Measurements from ENCODE around the gene AGPS. TPM values are rescaled to one million over a fixed set of nuclear protein-coding genes. Genes with fewer than 3 reads are reported as not detected.

AGPS gene
- total and polyA plus RNA-seq, 9 of the 15 experiments (the other 6 are each of a cell fraction or from before 2014, with no cell fraction given) = 15.5 to 211 (median 63.1) TPM

DNA sequence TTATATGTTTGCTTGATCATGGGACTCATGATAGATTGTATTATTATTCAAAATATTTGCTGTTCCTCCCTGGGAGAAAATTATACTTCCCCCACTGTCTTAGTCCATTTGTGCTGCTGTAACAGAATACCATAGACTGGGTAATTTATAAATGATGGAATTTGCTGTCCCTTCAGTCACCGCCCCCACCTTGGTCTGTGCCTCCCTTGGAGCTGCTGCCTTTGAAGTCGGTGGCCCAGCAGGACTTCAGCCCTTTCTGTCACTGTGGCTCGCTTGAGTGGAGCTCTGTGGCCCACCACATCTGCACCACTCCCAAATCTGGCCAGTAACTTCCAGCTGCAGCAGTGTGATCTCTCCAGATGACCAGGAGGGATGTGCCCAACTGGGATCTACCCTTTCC, 200.8 kb downstream of the AGPS start:
- Histone ChIP-seq H3K4me1 (replicated peaks in 1 of 2; ENCODE audit: control insufficient read depth in 2 of 2, insufficient read depth in 2 of 2, low read length in 2 of 2) (peaks cover 6 to 8% of the 10 kb centered on the region in 2 experiments; a peak in 2 of 5 replicates), H3K9ac (ENCODE audit: insufficient read depth in 1 of 2, low read depth in 2 of 2, low read length in 2 of 2) (peak overlapping the region in 1 of 2 experiments; percentile 54; a peak in 1 of 4 replicates), H3K79me2 (ENCODE audit: control insufficient read depth, insufficient read depth, low read length) (no peaks in the 10 kb centered on the region), H3K36me3 (ENCODE audit: control insufficient read depth, insufficient read depth, low read length) (no peaks in the 10 kb centered on the region), H3K27ac (ENCODE audit: extremely low read depth, low read depth, low read length) (no peak overlapping the region), H3K9me1 (ENCODE audit: control insufficient read depth, insufficient read depth, low read length) (no peaks in the 10 kb centered on the region), H2AFZ (ENCODE audit: low read depth, low read length) (peak overlapping the region; percentile 35), H3K9me3 (replicated peaks; ENCODE audit: control insufficient read depth, insufficient read depth, low read depth, low read length) (no peaks in the 10 kb centered on the region), H4K20me1 (replicated peaks; ENCODE audit: control insufficient read depth, insufficient read depth, low read length) (no peaks in the 10 kb centered on the region), H3K27me3 (ENCODE audit: control insufficient read depth in 2 of 2, insufficient read depth in 2 of 2, low read length in 2 of 2) (peaks cover 0 to 4% of the 10 kb centered on the region in 2 experiments; a peak in 1 of 5 replicates), H3K4me3 (no peak overlapping the region), H3K4me2 (ENCODE audit: insufficient read depth, low read length) (no peak overlapping the region)
- BruUV-seq (replicated peaks) = no TSS peak
- DNase-seq (ENCODE audit: extremely low read depth in 1 of 4, low spot score in 3 of 4) (peak in 1 of 4 experiments; percentile 24), FAIRE-seq (no peak), ATAC-seq (no peak)
- ChIA-PET POLR2A (interaction anchor here (1.1 to 1.5 kb wide), 2 partner anchors 9 to 20 kb away, joined by 3 to 6 read pairs; no protein-coding TSS in a partner anchor), CTCF (ENCODE audit: low intra/inter-chr PET ratio) (no interaction called here)
- in situ Hi-C loops (cut with MboI) = loop anchor here (10.0 kb wide), 1 partner anchor 429 kb away; no protein-coding TSS in a partner anchor
- intact Hi-C loops (cut with micrococcal nuclease) = no loop called here
- WGBS (ENCODE audit: insufficient coverage, low coverage, missing lambda C conversion rate) = 45% methylated on average over 3 of the region's 3 CpGs
- TF ChIP-seq, protein P1, sequence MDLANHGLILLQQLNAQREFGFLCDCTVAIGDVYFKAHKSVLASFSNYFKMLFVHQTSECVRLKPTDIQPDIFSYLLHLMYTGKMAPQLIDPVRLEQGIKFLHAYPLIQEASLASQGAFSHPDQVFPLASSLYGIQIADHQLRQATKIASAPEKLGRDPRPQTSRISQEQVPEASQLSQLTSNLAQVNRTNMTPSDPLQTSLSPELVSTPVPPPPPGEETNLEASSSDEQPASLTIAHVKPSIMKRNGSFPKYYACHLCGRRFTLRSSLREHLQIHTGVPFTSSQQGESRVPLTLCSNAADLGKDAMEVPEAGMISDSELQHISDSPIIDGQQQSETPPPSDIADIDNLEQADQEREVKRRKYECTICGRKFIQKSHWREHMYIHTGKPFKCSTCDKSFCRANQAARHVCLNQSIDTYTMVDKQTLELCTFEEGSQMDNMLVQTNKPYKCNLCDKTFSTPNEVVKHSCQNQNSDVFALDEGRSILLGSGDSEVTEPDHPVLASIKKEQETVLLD (IDR thresholded peaks at IDR 0.05) = no peak
- TF ChIP-seq, protein P2, sequence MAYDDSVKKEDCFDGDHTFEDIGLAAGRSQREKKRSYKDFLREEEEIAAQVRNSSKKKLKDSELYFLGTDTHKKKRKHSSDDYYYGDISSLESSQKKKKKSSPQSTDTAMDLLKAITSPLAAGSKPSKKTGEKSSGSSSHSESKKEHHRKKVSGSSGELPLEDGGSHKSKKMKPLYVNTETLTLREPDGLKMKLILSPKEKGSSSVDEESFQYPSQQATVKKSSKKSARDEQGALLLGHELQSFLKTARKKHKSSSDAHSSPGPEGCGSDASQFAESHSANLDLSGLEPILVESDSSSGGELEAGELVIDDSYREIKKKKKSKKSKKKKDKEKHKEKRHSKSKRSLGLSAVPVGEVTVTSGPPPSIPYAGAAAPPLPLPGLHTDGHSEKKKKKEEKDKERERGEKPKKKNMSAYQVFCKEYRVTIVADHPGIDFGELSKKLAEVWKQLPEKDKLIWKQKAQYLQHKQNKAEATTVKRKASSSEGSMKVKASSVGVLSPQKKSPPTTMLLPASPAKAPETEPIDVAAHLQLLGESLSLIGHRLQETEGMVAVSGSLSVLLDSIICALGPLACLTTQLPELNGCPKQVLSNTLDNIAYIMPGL (CRISPR knock-in tag; IDR thresholded peaks at IDR 0.05) = no peak
- TF ChIP-seq ZNF778 (CRISPR knock-in tag; IDR thresholded peaks at IDR 0.05) (no peak), KDM4B (IDR thresholded peaks at IDR 0.05; ENCODE audit: borderline replicate concordance in 2 of 2, low read depth in 1 of 2) (no peak), NR4A1 (CRISPR knock-in tag; IDR thresholded peaks at IDR 0.05) (no peak), NR4A1 (tag; IDR thresholded peaks at IDR 0.05) (no peak), TGIF2 (CRISPR knock-in tag; IDR thresholded peaks at IDR 0.05) (no peak), NFE2L1 (tag; IDR thresholded peaks at IDR 0.05; ENCODE audit: borderline replicate concordance, low read depth) (no peak), RAD51 (IDR thresholded peaks at IDR 0.05; ENCODE audit: borderline replicate concordance, low read depth) (no peak), GABPA (tag; conservative IDR thresholded peaks at IDR 0.05; ENCODE audit: low read depth) (no peak), BCOR (IDR thresholded peaks at IDR 0.05) (no peak), ZNF384 (IDR thresholded peaks at IDR 0.05; ENCODE audit: low read depth, low read length) (no peak), ZNF445 (CRISPR knock-in tag; IDR thresholded peaks at IDR 0.05; ENCODE audit: low read depth) (no peak), ILF3 (IDR thresholded peaks at IDR 0.05; ENCODE audit: borderline replicate concordance) (no peak), ZNF311 (CRISPR knock-in tag; IDR thresholded peaks at IDR 0.05) (no peak), RFX5 (IDR thresholded peaks at IDR 0.05; ENCODE audit: low read depth, low read length) (no peak), NRF1 (conservative IDR thresholded peaks at IDR 0.05 in 1 of 2, IDR thresholded peaks at IDR 0.05 in 1 of 2) (no peak)
- TF ChIP-seq, protein P3, sequence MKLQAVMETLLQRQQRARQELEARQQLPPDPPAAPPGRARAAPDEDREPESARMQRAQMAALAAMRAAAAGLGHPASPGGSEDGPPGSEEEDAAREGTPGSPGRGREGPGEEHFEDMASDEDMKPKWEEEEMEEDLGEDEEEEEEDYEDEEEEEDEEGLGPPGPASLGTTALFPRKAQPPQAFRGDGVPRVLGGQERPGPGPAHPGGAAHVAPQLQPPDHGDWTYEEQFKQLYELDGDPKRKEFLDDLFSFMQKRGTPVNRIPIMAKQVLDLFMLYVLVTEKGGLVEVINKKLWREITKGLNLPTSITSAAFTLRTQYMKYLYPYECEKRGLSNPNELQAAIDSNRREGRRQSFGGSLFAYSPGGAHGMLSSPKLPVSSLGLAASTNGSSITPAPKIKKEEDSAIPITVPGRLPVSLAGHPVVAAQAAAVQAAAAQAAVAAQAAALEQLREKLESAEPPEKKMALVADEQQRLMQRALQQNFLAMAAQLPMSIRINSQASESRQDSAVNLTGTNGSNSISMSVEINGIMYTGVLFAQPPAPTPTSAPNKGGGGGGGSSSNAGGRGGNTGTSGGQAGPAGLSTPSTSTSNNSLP (IDR thresholded peaks at IDR 0.05; ENCODE audit: borderline replicate concordance, low read depth, low read length) = no peak
- TF ChIP-seq, protein P4, sequence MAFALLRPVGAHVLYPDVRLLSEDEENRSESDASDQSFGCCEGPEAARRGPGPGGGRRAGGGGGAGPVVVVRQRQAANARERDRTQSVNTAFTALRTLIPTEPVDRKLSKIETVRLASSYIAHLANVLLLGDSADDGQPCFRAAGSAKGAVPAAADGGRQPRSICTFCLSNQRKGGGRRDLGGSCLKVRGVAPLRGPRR (CRISPR knock-in tag; IDR thresholded peaks at IDR 0.05) = no peak
